GM12878 (cell line): Measurements from ENCODE around the gene TUBAL3. TPM values are rescaled to one million over a fixed set of nuclear protein-coding genes. Genes with fewer than 3 reads are reported as not detected.

Experiments
- ATAC-seq: fragments of 200-7000 bp; cut with Tn5 transposase; 3 replicates; pipeline ENCODE4 v1.9.1; 2020; ENCODE audit warnings: mild to moderate bottlenecking, moderate library complexity
- BruUV-seq: library from RNA; stranded (reverse); fragments of 400-500 nt; replicated peaks from 2 replicates; lab custom pipeline; 2021; lab: Mats Ljungman, UMichigan
- CTCF ChIA-PET: fragments of 300-600 bp; sonication (Branson Sonifier 250); formaldehyde crosslinking; extraction: SDS; loops from one replicate; lab custom pipeline; 2021; ENCODE audit warnings: inconsistent platforms; lab: Yijun Ruan, JAX
- POLR2A ChIA-PET: fragments of 350-600 bp; formaldehyde crosslinking; extraction: SDS; loops from one replicate; lab custom pipeline; 2021; ENCODE audit warnings: inconsistent platforms; lab: Charles Lee
- RAD21 ChIA-PET: fragments of 300-600 bp; sonication (Branson Sonifier 250); formaldehyde crosslinking; loops from one replicate; lab custom pipeline; 2023; ENCODE audit warnings: antibody characterized with exemption; ENCODE audit not compliant: unreplicated experiment; lab: Charles Lee
- SMC1A ChIA-PET: fragments of 300-600 bp; sonication (Branson Sonifier 250); formaldehyde crosslinking; loops from one replicate; lab custom pipeline; 2023; ENCODE audit not compliant: unreplicated experiment, uncharacterized antibody; lab: Charles Lee
- DNase-seq: peaks from one replicate; pipeline ENCODE4 v3.0.0-alpha.2; 2011; ENCODE audit warnings: low read depth, low spot score
- FAIRE-seq: peaks from 3 replicates; lab custom pipeline; 2011; peaks lifted over from hg19 to GRCh38; lab: Jason Lieb, UNC
- H2AFZ ChIP-seq: 2 replicates; pipeline ENCODE4 v1.6.0; 2011; ENCODE audit warnings: low read depth, low read length, control low read depth; ENCODE audit not compliant: control insufficient read depth
- H3K27ac ChIP-seq: 2 replicates; pipeline ENCODE4 v1.5.1; 2011; ENCODE audit warnings: control low read depth; ENCODE audit not compliant: control insufficient read depth, insufficient read depth
- H3K27me3 ChIP-seq, 2 experiments: replicated peaks in 1 of 2; 2 replicates each; pipeline versions ENCODE4 v1.6.0 to v1.6.1; 2011; ENCODE audit warnings: low read length in 1 of 2; ENCODE audit not compliant: control insufficient read depth in 2 of 2, insufficient read depth in 2 of 2
- H3K36me3 ChIP-seq, 2 experiments: 2 replicates each; pipeline ENCODE4 v1.5.1; 2011; ENCODE audit warnings: low read length in 1 of 2; ENCODE audit not compliant: control insufficient read depth in 2 of 2, insufficient read depth in 2 of 2
- H3K4me1 ChIP-seq: 2 replicates; pipeline ENCODE4 v1.6.1; 2011; ENCODE audit warnings: mild to moderate bottlenecking, low read length, moderate library complexity, mixed read lengths; ENCODE audit not compliant: control insufficient read depth, insufficient read depth
- H3K4me2 ChIP-seq: 2 replicates; pipeline ENCODE4 v1.6.0; 2011; ENCODE audit warnings: control low read depth; ENCODE audit not compliant: control insufficient read depth, insufficient read depth
- H3K4me3 ChIP-seq: fragments of 200-600 bp; sonication (generic); 2 replicates; pipeline ENCODE4 v1.5.1; 2016
- H3K79me2 ChIP-seq: 2 replicates; pipeline ENCODE4 v1.6.0; 2011; ENCODE audit warnings: low read length; ENCODE audit not compliant: control insufficient read depth, insufficient read depth
- H3K9ac ChIP-seq: 2 replicates; pipeline ENCODE4 v1.8.0; 2011; ENCODE audit warnings: low read length, control low read depth, mixed read lengths; ENCODE audit not compliant: control insufficient read depth, insufficient read depth
- H3K9me3 ChIP-seq: replicated peaks from 3 replicates; pipeline ENCODE4 v1.5.1; 2011; ENCODE audit warnings: mild to moderate bottlenecking, low read length; ENCODE audit not compliant: control insufficient read depth, insufficient read depth
- H4K20me1 ChIP-seq: 2 replicates; pipeline ENCODE4 v1.6.0; 2011; ENCODE audit not compliant: control insufficient read depth, insufficient read depth
- BMI1 ChIP-seq: fragments of 450-650 bp; IDR thresholded peaks from 2 replicates; pipeline ENCODE4 v1.6.1; 2016; ENCODE audit warnings: mild to moderate bottlenecking, moderate library complexity, borderline replicate concordance
- E2F4 ChIP-seq: IDR thresholded peaks from 2 replicates; pipeline ENCODE4 v1.6.1; 2012; ENCODE audit warnings: low read depth, low read length, improper control_type of control experiment
- IKZF2 ChIP-seq, 2 experiments: fragments of 450-650 bp; IDR thresholded peaks; 2 replicates each; pipeline ENCODE4 v1.6.1; 2017; ENCODE audit warnings: mild to moderate bottlenecking in 2 of 2, moderate library complexity in 2 of 2
- IRF4 ChIP-seq: IDR thresholded peaks from 2 replicates; pipeline ENCODE4 v1.6.1; 2011; ENCODE audit warnings: low read depth, low read length
- POLR2AphosphoS2 ChIP-seq: IDR thresholded peaks from 2 replicates; pipeline ENCODE4 v1.6.1; 2011; ENCODE audit warnings: low read depth, mild to moderate bottlenecking, low read length, improper control_type of control experiment, moderate library complexity
- SREBF1 ChIP-seq: IDR thresholded peaks from 2 replicates; pipeline ENCODE4 v1.6.1; 2012; ENCODE audit warnings: mild to moderate bottlenecking, low read length
- USF2 ChIP-seq: IDR thresholded peaks from 2 replicates; pipeline ENCODE4 v1.6.1; 2011; ENCODE audit warnings: low read depth, low read length, improper control_type of control experiment, borderline replicate concordance
- WGBS: methylation state at CpG from one replicate; pipeline ENCODE4 v1.1.6; 2016; ENCODE audit warnings: low lambda C conversion rate; ENCODE audit not compliant: insufficient replicate concordance, insufficient coverage; ENCODE audit errors: missing lambda C conversion rate; 5-methylcytosine and 5-hydroxymethylcytosine counted together
- in situ Hi-C: fragments of 300-500 bp; cut with MboI; formaldehyde crosslinking; loops from 9 replicates; pipeline ENCODE4 v1.14.3; 2018; ENCODE audit warnings: mixed read lengths
- intact Hi-C: fragments of 100-400 bp; cut with micrococcal nuclease; formaldehyde crosslinking; loops from one replicate; pipeline ENCODE4 v1.14.2; 2022; ENCODE audit not compliant: unreplicated experiment
- polyA plus RNA-seq, 11 experiments: library from polyadenylated mRNA; depleted of rRNA in 4 of 11; unstranded in 6 of 11; stranded (reverse) in 5 of 11; fragments of >200 nt; fragmentation: Nextera tagmentation in 4 of 11; fragmentation: Illumina TruSeq in 1 of 11; extraction: Ambion mirVana in 4 of 11; extraction: Trizol in 1 of 11; gene quantifications; 1 replicate in 1 of 11; 2 replicates in 10 of 11; pipeline versions ENCODE4 v1.2.1 to v1.2.3, GENCODE V29; 2011 to 2016; ENCODE audit warnings: inconsistent platforms in 2 of 11, missing spikeins in 2 of 11, low read depth in 1 of 11
- total RNA-seq, 4 experiments: library from RNA; depleted of rRNA in 3 of 4; stranded (reverse); fragments of >200 nt in 3 of 4; fragmentation: Illumina TruSeq in 1 of 4; extraction: Trizol in 1 of 4; gene quantifications; 2 replicates each; pipeline versions ENCODE4 v1.2.1 to v1.2.3, GENCODE V29; 2013 to 2021

Gene TUBAL3
- total and polyA plus RNA-seq, 10 of the 15 experiments (the other 5 are each of a cell fraction or from before 2014, with no cell fraction given): 0.03 to 0.06 TPM; not detected in 8

GRCh38 chr10:5423771-5424170 is 19.1 kb upstream of the TUBAL3 start:
- Histone ChIP-seq H3K4me1 (no peaks in the 10 kb centered on the region), H4K20me1 (no peaks in the 10 kb centered on the region), H3K4me2 (no peak overlapping the region), H3K9me3 (no peaks in the 10 kb centered on the region; the same call in 2 of the 3 replicates), H2AFZ (no peak overlapping the region), H3K36me3 (no peaks in the 10 kb centered on the region; a peak in 1 of 4 replicates), H3K9ac (no peak overlapping the region), H3K4me3 (no peak overlapping the region), H3K27me3 (no peaks in the 10 kb centered on the region), H3K79me2 (peaks cover 2% of the 10 kb centered on the region), H3K27ac (no peak overlapping the region)
- 50% methylated on average over 2 of the region's 2 CpGs for WGBS
- TF ChIP-seq SREBF1 (no peak), IKZF2 (IDR thresholded peaks at IDR 0.05) (no peak), IRF4 (no peak), USF2 (no peak), E2F4 (no peak), POLR2AphosphoS2 (no peak), BMI1 (no peak)
- ChIA-PET RAD21 (no interaction called here), SMC1A (interaction anchor here (0.6 to 4.3 kb wide), 4 partner anchors 10 to 609 kb away, joined by 3 to 19 read pairs (median 4); no protein-coding TSS in a partner anchor), POLR2A (no interaction called here), CTCF (interaction anchor here (0.6 to 4.0 kb wide), 11 partner anchors 10 to 609 kb away, joined by 3 to 60 read pairs (median 5); no protein-coding TSS in a partner anchor)
- ATAC-seq (no peak), DNase-seq (no peak), FAIRE-seq (no peak)
- intact Hi-C loops (no loop called here), in situ Hi-C loops (no loop called here)
- BruUV-seq: no TSS peak
